DOHH2 (cell line): Measurements from ENCODE around the gene GFOD2.

ENCODE experiments used
- CTCF ChIP-seq: fragments of 200-600 bp; sonication (generic); IDR thresholded peaks from one replicate; pipeline ENCODE4 v1.5.1; 2014; ENCODE audit warnings: antibody characterized with exemption, mild to moderate bottlenecking, low read depth, low read length; ENCODE audit not compliant: poor library complexity, severe bottlenecking
- EZH2phosphoT487 ChIP-seq: fragments of 200-600 bp; sonication (generic); IDR thresholded peaks from 2 replicates; pipeline ENCODE4 v1.6.1; 2017; ENCODE audit warnings: borderline replicate concordance, mild to moderate bottlenecking, antibody characterized with exemption, low read length, moderate library complexity, mixed read lengths

GRCh38 chr16:67767953-67768352 is 48.8 kb upstream of the GFOD2 start:
- no peak for TF ChIP-seq CTCF
- no peak for TF ChIP-seq EZH2phosphoT487
